Cardiac muscle cell (in vitro differentiated cells and primary cell): Measurements from ENCODE around the gene CDK8. TPM values are rescaled to one million over a fixed set of nuclear protein-coding genes. Genes with fewer than 3 reads are reported as not detected.

Source experiments
- DNase-seq, 2 donors: peaks; one replicate each; pipeline versions ENCODE4 v3.0.0 to v3.0.0-alpha.2; 2010 to 2017; ENCODE audit warnings: low read depth in 1 of 2, low spot score in 1 of 2
- H3K27ac ChIP-seq: fragments of 200-600 bp; sonication (generic); 2 replicates; pipeline ENCODE4 v1.5.1; 2016
- H3K27me3 ChIP-seq: fragments of 200-600 bp; sonication (generic); 2 replicates; pipeline ENCODE4 v1.6.0; 2016; ENCODE audit warnings: control low read depth
- H3K36me3 ChIP-seq: fragments of 200-600 bp; sonication (generic); 2 replicates; pipeline ENCODE4 v1.5.1; 2016; ENCODE audit warnings: control low read depth
- H3K4me1 ChIP-seq: fragments of 200-600 bp; sonication (generic); 2 replicates; pipeline ENCODE4 v1.8.1; 2017; ENCODE audit warnings: low read depth, mild to moderate bottlenecking, mixed run types
- H3K4me3 ChIP-seq: fragments of 200-600 bp; sonication (generic); 2 replicates; pipeline ENCODE4 v1.5.1; 2016; ENCODE audit warnings: mild to moderate bottlenecking
- H3K9me3 ChIP-seq: fragments of 200-600 bp; sonication (generic); 2 replicates; pipeline ENCODE4 v1.5.1; 2017; ENCODE audit warnings: low read depth, mild to moderate bottlenecking, control low read depth
- polyA plus RNA-seq: library from polyadenylated mRNA; unstranded; fragments of >200 nt; fragmentation: Nextera tagmentation; extraction: Ambion mirVana; gene quantifications from 2 replicates; pipeline ENCODE4 v1.2.1, GENCODE V29; 2016
- total RNA-seq: library from RNA; depleted of rRNA; stranded (reverse); fragments of >200 nt; gene quantifications from 2 replicates; pipeline ENCODE4 v1.2.3, GENCODE V29; 2016
- TF ChIP-seq, protein P1 (sequence below): IDR thresholded peaks from 2 replicates; pipeline ENCODE4 v1.5.1; 2012; ENCODE audit warnings: low read depth, mild to moderate bottlenecking, low read length

The CDK8 gene
- total and polyA plus RNA-seq, 2 experiments from 2014 or later, result 19.8 to 26.7 TPM

GRCh38 chr13:26382835-26383234 is 128.9 kb downstream of the CDK8 start:
- H3K9me3 ChIP-seq, result no peaks in the 10 kb centered on the region
- no peak overlapping the region for H3K27ac ChIP-seq
- peaks cover 6% of the 10 kb centered on the region for H3K4me1 ChIP-seq
- no peaks in the 10 kb centered on the region for H3K27me3 ChIP-seq
- TF ChIP-seq, protein P1, sequence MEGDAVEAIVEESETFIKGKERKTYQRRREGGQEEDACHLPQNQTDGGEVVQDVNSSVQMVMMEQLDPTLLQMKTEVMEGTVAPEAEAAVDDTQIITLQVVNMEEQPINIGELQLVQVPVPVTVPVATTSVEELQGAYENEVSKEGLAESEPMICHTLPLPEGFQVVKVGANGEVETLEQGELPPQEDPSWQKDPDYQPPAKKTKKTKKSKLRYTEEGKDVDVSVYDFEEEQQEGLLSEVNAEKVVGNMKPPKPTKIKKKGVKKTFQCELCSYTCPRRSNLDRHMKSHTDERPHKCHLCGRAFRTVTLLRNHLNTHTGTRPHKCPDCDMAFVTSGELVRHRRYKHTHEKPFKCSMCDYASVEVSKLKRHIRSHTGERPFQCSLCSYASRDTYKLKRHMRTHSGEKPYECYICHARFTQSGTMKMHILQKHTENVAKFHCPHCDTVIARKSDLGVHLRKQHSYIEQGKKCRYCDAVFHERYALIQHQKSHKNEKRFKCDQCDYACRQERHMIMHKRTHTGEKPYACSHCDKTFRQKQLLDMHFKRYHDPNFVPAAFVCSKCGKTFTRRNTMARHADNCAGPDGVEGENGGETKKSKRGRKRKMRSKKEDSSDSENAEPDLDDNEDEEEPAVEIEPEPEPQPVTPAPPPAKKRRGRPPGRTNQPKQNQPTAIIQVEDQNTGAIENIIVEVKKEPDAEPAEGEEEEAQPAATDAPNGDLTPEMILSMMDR, result no peak
- DNase-seq, result no peak
- H3K36me3 ChIP-seq, result peaks cover 8% of the 10 kb centered on the region
- H3K4me3 ChIP-seq, result no peak overlapping the region

DNA sequence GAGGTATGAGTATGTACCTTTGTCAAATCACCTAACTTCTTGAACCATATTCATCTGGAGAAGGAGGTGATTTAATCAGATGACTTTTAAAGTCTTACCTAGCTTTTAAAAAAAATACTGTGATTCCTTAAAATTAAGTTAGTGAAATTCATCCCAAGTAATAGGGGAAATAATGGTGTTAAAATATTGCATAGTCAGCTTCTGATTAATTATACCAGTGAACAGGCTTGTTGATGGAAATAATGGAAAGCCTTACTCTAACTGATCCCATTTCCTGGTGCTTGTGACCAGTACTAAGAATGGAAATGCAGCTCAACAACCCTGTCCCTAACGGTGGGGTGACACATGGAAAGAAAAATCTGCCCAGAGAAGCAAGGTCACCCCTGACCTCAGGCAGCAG is 130.7 kb downstream of the CDK8 start:
- Histone ChIP-seq H3K4me1 (peaks cover 6% of the 10 kb centered on the region), H3K27me3 (no peaks in the 10 kb centered on the region), H3K4me3 (no peak overlapping the region), H3K36me3 (peaks cover 22% of the 10 kb centered on the region), H3K9me3 (no peaks in the 10 kb centered on the region), H3K27ac (no peak overlapping the region)
- no peak for DNase-seq
- TF ChIP-seq, protein P1, result no peak

GRCh38 chr13:26386026-26386425 is 132.1 kb downstream of the CDK8 start:
- no peak for DNase-seq
- no peak overlapping the region for H3K4me3 ChIP-seq
- H3K27me3 ChIP-seq, result no peaks in the 10 kb centered on the region
- TF ChIP-seq, protein P1, result no peak
- peaks cover 28% of the 10 kb centered on the region for H3K36me3 ChIP-seq
- H3K9me3 ChIP-seq, result no peaks in the 10 kb centered on the region
- no peak overlapping the region for H3K27ac ChIP-seq
- peaks cover 6% of the 10 kb centered on the region for H3K4me1 ChIP-seq

- H3K9me3 ChIP-seq, result no peaks in the 10 kb centered on the region
- H3K36me3 ChIP-seq, result peaks cover 27% of the 10 kb centered on the region
- no peak overlapping the region for H3K4me3 ChIP-seq
- no peaks in the 10 kb centered on the region for H3K4me1 ChIP-seq
- DNase-seq, result no peak
- H3K27ac ChIP-seq, result no peak overlapping the region
- TF ChIP-seq, protein P1, result no peak
- H3K27me3 ChIP-seq, result no peaks in the 10 kb centered on the region
Measured at GRCh38 chr13:26390203-26390602, 136.3 kb downstream of the CDK8 start.

DNA sequence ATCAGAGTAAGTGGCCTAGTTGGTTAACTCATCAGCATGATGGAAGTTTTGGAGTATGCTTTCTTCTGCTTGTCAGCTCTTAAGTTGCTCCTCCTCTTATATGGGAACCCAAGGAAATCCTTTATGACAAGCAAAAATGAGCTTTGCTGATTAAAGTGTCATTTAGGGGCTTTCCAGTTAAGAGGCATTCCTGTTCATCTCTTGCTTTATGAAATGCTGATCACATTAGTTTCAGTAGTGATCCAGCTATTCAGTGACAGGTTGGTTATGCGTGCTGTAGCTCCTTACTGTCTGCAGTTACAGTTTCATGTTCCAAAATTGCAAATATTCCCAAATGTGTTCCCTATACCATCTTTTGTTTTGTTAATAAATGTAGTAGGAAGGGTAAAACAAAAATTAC is 146.6 kb downstream of the CDK8 start:
- Histone ChIP-seq H3K4me3 (no peak overlapping the region), H3K9me3 (no peaks in the 10 kb centered on the region), H3K27me3 (no peaks in the 10 kb centered on the region), H3K36me3 (peaks cover 35% of the 10 kb centered on the region), H3K27ac (no peak overlapping the region), H3K4me1 (no peaks in the 10 kb centered on the region)
- no peak for DNase-seq
- TF ChIP-seq, protein P1, result no peak

GRCh38 chr13:26401069-26401468 is 147.1 kb downstream of the CDK8 start:
- H3K27ac ChIP-seq, result no peak overlapping the region
- no peaks in the 10 kb centered on the region for H3K9me3 ChIP-seq
- no peak for DNase-seq
- H3K36me3 ChIP-seq, result peaks cover 35% of the 10 kb centered on the region
- no peak overlapping the region for H3K4me3 ChIP-seq
- no peaks in the 10 kb centered on the region for H3K4me1 ChIP-seq
- H3K27me3 ChIP-seq, result no peaks in the 10 kb centered on the region
- TF ChIP-seq, protein P1, result no peak
